GM12891 (cell line): ENCODE measurements around the gene TMC4.
"Not testable (repeated sequence)": the region's sequence is repeated elsewhere in the genome, so short reads cannot be mapped to it uniquely, and the experiment has no call there.

ENCODE experiments used
- PAX5 ChIP-seq: IDR thresholded peaks from 2 replicates; pipeline ENCODE4 v1.6.1; 2011; ENCODE audit warnings: low read length, moderate library complexity, mild to moderate bottlenecking; ENCODE audit not compliant: insufficient read depth, severe bottlenecking
- POLR2AphosphoS5 ChIP-seq: IDR thresholded peaks from 2 replicates; pipeline ENCODE4 v1.6.1; 2011; ENCODE audit warnings: low read depth, low read length, control low read depth

GRCh38 chr19:54219702-54220101 is 46.7 kb upstream of the TMC4 start:
- TF ChIP-seq POLR2AphosphoS5, PAX5: not testable (repeated sequence)
